ENCODE results near the gene BLOC1S5.
"Not testable (repeated sequence)": the region's sequence is repeated elsewhere in the genome, so short reads cannot be mapped to it uniquely, and the experiment has no call there.

BLOC1S5 gene

DNA sequence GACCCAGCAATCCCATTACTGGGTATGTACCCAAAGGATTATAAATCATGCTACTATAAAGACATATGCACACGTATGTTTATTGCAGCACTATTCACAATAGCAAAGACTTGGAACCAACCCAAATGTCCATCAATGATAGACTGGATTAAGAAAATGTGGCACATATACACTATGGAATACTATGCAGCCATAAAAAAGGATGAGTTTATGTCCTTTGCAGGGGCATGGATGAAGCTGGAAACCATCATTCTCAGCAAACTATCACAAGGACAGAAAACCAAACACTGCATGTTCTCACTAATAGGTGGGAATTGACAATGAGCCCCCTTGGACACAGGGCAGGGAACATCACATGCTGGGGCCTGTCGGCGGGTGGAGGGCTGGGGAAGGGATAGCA, 30.1 kb downstream of the BLOC1S5 start:
- not testable (repeated sequence) for FAIRE-seq

DNA sequence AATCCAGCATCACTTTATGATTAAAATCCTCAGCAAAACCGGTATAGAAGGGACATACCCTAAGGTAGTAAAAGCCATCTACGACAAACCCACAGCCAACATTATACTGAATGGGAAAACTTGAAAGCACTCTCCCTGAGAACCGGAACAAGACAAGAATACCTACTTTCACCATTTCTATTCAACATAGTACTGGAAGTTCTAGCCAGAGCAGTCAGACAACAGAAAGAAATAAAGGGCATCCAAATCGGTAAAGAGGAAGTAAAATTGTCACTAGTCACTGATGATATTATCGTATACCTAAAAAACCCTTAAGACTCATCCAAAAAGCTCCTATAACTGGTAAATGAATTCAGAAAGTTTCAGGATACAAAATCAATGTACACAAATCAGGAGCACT, 33.3 kb downstream of the BLOC1S5 start:
- no peak for FAIRE-seq

DNA sequence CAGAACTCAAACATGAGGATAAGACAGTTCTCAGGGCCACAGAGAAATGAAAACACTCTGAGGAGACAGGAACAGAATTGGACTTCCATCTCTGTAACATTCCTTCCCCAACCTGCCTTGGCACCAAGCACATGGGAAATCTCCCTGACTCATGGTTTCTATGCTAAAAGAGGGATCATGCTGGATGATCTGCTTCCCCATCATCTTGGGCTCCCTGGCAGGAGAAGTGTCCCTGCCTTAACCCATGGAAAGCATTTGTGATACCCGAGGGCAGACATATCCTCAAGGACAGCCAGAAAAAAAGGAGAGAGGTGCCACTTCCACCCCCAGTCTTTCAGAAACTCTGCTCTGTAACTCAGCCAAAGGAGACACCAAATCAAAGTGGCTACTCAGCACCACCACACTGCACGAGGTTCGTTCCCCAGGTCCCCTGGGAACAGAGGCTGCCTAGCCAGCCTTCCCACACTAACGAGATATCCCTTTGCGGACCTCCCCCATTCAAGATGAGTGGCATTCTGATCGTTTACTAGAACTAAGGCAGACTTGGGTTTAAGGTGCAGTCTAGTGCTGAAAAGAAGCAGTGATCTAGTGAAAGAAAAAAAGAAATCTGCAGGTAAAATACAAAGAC, 34.8 kb downstream of the BLOC1S5 start:
- no peak for FAIRE-seq

GRCh38 chr6:8027965-8028651, 36.1 kb downstream of the BLOC1S5 start:
- no peak for FAIRE-seq

DNA sequence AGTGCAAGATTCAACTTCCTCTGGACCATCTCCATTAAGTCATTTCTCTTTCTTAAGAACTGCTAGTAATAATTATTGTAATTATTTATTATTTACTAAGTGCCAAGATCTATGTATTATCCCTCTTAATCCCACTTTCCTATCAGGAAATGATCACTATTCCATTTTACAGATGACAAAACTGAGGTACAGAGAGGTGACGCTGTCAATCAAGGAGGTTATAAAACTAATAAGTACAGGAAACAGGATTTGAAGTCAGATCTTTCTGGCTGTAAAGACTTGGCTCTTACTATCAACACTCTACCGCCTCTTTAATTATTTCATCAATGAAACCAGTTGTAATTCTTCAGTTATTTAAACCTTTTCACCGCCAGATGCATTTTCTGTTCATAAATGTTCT, 37.4 kb downstream of the BLOC1S5 start:
- no peak for FAIRE-seq

- no peak for FAIRE-seq
Measured at GRCh38 chr6:8025191-8025590, 39.0 kb downstream of the BLOC1S5 start.

GRCh38 chr6:8023638-8024037, 40.6 kb downstream of the BLOC1S5 start:
- no peak for FAIRE-seq

DNA sequence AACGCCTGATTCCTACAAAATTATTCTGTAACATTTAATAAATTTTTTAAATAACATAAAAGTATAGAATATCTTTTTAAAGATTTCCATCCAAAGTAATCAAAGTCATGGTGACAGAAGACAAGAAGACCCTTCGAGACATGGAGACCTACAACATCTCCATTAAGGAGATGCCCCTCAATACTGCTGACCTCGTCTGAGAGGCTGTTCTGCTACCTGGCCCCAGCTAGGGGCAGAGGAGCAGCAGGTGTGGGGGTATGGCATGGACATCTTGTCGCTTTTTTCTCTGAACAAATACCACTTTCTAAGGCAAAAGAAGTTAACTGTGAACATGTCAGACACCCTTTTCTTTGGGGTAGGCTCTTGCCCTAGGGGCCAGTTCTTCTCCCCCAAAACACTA, 44.1 kb downstream of the BLOC1S5 start:
- no peak for FAIRE-seq

DNA sequence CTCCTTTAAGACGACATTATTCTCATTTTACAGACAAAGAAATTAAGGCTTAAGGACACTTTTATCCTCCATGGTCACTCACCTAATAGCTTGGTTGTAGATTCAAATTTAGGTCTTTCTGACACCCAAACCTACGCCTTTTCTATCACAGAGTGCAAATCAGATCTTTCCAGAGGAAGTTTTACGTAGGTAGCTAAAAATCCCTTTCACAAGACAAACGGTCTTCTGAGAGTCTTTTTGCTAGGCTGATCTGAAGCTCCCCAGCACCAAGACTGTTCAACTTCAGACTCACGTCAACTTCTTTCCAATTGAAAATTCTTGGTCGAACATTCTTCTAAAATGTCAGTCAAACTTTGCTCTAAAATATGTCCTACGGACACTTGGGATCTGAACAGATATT, 46.5 kb downstream of the BLOC1S5 start:
- FAIRE-seq = no peak

GRCh38 chr6:8017276-8017701, 46.9 kb downstream of the BLOC1S5 start:
- FAIRE-seq = no peak

DNA sequence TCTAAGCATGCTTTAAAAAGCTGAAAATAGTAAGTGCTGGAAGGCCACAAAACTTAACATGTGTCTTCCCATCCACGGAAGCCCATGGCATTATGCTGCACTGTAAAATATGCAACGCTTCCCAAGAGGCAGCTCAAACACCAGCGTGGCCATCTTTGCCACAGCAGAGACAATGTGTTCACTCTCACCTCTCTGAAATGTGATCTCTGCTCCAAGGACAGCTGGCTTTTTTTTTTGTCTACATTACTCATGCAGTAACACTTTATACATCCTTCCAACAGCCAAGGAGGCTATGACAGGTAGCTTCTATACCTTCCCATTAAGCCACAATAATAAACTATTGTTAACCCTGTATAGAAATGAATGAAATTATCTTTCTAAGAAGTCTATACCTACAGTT, 49.2 kb downstream of the BLOC1S5 start:
- FAIRE-seq = no peak

DNA sequence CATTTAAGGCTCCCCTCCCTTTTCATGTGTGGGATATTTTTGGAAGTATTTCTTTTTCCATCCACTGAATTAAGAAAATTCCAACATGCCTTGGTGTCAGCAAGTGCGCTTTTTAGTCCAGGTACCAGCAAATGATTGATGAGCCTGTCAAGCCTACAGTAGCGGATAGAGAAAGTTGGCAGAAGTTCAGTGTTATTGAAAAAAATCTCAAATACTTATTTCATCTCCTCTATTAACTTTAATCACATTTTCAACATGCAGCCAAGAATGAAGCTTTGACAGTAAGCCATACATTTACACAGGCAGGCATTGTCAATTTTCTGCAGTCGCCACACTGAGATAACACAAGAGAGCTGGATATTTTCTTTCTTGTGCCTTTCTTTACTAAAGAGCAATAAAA, 50.4 kb downstream of the BLOC1S5 start:
- FAIRE-seq = no peak

DNA sequence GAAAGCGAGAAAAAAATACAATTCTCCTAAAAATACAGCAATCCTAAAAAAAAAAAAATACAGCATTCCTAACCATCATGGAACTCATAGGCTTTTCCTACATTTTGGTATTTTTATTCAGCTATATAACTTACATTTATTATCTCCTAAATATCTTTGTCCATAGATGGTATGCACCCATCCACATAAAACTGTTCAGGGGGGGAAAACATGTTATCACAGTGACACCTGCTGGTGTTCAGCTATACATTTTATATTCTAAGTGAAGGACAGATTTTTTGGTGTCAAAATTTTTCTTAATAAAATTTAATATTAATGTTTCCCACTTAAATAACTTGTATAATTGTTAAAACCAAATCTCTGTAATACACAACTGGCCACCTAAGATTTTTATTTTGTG, 58.0 kb downstream of the BLOC1S5 start:
- peak; percentile 91 for FAIRE-seq

GRCh38 chr6:8005136-8005535, 59.1 kb downstream of the BLOC1S5 start:
- FAIRE-seq = no peak

DNA sequence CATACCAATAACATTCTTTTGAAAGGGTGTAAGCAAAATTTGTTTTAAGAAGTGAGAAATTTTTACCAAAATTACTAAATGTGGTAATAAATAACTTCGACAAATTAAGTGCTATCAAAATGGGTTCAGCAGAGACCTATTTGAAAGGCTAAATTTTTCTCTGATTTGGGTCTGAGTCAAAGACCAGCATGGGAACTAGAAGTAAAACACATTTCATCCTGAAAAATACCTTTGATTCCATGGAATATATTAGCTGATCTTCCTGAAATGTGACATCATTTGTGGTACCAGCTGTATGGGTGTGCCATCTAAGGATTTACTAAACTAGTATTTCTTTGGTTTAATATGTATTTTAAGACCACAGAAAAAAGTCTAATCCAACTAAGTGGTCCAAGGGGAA, 63.6 kb downstream of the BLOC1S5 start:
- no peak for FAIRE-seq

DNA sequence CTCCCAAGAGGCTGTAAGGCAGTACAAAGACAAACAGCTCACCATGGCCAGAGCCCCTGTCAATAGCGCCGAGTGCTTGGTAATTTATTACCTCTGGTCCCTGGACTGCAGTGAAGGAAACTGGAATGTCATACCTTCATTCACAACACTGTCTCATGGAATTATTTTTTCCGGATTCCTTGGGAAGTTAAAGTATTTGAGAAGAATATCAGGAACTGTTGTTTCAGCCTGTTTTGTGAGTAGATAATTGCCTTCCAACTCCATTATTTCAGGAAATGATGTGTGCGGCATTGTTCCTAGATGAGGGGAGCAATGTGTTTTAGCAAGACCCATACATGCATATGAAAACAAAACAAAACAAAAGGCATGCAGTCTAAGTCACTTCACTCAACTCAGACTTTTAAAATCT, 64.0 kb downstream of the BLOC1S5 start:
- no peak for FAIRE-seq

DNA sequence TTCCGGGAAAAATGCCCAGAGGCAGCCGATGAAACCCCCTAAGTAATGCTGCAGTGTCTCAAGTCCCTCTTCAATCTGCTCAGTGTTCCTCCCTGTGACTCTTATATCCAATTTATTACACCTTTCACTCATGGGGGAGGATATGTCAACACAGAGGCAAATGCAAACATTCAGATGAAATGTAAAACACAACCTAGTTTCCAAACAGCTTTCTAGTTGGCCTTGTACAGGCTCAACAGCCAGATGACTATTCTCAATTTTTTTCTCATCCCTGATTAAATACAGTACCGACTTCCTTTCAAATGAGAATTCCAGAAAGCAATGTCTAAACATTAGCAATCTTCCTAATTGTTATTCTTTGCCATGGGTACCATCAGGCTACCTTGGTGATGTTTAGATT, 65.0 kb downstream of the BLOC1S5 start:
- no peak for FAIRE-seq

DNA sequence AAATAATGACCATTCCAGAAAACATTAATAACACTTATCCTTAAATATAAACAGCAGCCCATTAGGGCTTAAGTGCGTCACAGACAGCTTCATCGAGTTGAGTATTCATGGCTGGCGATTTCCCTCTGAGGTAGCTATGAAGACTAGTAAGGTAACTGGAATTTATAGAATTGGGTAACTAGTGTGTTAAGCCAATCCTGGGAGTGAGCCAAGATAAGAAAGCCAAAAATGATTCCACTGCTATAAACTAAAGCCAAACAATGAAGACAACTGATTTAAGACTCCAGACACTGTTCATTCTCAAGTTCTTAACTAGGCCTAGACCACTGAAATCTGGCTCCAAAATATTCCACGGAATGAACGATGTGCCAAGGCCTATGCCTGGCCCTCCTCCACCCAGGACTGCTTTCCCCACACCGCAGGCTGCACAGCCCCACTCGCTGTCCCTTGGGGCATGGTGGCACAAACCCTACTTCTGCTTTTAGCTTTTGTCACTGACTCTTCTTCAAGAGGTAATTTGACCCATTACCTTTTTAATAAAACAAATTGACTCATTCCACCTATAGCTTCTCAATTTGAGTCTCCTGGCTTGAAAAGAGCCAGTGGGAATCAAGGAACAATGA, 66.0 kb downstream of the BLOC1S5 start:
- no peak for FAIRE-seq

GRCh38 chr6:7997286-7997685, 66.9 kb downstream of the BLOC1S5 start:
- FAIRE-seq = no peak

DNA sequence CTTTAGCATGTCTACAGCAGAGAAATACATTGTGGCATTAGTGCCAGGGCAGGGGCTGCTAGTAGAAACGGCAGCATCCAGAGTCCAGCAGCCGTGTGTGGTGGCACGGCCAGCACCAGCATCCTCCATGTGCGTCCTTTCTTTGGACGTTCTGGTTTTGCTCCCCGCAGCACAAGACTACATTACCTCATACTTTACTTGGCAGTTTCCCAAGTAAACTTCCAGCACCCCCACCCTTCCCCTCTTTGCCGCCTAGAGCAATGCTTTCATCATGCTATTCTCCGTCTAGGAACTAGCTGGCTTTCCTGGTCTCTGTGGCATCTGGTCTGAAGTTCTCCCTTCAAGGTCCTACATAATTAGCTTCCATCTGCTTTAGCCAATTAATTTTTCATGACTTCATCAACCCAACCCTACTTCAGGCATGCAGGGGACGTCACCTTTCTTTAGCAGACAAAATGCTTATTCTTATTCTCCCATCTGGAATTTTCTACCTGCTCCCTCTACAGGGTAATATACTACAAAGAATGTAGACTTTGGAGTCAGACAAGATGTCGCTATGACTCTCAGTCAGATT, 67.6 kb downstream of the BLOC1S5 start:
- FAIRE-seq = no peak

DNA sequence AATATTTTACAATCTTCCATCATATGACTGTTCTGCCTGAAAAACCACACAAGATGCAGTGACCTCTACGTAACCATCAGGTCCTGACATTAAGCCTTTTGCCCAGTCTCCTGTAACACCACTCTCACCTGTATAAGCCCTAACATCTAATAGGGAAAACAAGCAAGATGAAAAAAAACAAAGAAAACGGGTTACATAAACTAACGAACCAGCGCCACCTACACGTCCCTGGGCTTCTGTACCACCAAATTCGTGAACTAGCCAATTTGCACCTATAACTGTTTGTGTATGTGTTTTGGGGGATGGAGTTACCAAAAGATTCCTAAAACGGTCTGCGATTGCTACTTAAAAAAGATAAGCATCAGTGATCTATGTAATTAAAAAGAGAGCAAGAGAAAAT, 70.2 kb downstream of the BLOC1S5 start:
- no peak for FAIRE-seq

DNA sequence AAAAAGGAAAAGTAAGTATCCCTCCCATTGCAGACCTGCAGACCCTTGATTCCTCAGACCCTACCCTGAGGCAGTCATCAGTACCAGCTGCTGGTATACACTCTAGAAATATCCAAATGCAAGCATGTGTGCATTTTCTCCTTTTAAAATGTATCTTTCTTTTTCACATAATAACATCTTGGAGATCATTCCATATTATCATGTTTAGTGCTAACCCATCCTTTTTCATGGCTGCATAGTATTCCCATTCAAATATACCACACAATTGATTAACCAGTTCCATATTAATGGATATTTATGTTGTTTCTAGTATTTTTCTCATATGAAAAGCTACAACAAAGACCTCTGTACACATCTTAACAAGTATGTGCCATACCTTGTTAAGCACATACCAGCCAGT, 70.8 kb downstream of the BLOC1S5 start:
- no peak for FAIRE-seq

DNA sequence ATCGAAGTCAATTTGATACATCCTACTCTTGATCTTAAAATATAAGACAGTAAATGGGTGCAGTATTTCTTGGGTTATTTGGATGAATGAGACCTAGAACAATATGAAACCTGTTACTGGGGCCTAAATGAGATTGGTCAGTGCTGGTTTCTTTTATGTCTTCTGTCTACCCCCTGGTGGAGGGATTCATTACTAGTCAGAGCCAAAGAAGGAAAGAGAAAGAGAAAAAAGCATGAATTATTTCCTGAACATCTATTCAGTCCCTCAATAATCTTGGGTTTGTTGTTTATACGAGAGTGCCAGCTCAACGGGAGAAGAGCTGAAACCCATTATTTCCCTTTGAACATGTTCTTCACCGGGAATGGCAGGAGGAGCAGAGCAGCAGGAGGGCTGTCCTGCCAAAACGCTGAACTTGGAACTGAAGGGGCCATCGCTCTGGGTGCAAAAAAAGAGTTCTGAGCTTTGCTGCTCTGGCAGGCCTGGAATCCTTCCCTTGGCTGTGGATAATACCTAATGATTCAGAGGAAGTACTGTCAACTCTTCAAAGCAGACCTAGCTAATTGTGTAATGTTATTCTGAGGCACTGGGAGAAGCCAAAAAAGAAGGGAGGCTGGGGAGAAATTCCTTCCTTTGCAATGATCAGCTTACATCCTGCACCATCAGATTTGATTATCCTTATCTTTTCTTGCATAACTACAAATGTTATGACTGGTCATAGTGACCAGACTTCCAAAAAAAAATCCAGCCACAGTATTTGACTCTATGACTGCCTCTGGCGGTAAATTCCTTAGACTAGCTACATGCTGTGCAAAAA, 72.0 kb downstream of the BLOC1S5 start:
- no peak for FAIRE-seq

All from G401.6 (cell line).